ENCODE measurements around the gene BCL2L12.

BCL2L12 gene

DNA sequence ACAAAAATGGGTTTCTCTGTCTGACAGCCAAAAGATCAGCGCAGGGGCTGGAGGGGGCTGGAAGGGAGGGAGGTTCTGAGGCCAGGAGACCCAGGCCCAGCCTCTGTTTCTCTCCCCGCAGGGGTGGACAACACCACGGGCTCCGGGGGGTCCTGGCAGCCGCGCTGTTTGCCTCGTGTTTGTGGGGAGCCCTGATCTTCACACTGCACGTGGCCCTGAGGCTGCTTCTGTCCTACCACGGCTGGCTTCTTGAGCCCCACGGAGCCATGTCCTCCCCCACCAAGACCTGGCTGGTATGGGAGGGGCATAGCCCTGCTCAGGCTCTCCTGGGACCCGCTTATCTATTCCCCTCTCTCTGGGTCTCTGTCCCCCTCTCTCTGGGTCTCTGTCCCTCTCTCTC lies 34.8 kb downstream of the BCL2L12 start:
- DNase-seq (ENCODE audit: low read depth), result no peak
- TF ChIP-seq, protein P1, sequence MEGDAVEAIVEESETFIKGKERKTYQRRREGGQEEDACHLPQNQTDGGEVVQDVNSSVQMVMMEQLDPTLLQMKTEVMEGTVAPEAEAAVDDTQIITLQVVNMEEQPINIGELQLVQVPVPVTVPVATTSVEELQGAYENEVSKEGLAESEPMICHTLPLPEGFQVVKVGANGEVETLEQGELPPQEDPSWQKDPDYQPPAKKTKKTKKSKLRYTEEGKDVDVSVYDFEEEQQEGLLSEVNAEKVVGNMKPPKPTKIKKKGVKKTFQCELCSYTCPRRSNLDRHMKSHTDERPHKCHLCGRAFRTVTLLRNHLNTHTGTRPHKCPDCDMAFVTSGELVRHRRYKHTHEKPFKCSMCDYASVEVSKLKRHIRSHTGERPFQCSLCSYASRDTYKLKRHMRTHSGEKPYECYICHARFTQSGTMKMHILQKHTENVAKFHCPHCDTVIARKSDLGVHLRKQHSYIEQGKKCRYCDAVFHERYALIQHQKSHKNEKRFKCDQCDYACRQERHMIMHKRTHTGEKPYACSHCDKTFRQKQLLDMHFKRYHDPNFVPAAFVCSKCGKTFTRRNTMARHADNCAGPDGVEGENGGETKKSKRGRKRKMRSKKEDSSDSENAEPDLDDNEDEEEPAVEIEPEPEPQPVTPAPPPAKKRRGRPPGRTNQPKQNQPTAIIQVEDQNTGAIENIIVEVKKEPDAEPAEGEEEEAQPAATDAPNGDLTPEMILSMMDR (conservative IDR thresholded peaks at IDR 0.05; ENCODE audit: low read depth, low read length), result no peak
- no peak overlapping the region for H3K4me3 ChIP-seq (ENCODE audit: low read depth, low read length)

- TF ChIP-seq, protein P1 (conservative IDR thresholded peaks at IDR 0.05; ENCODE audit: low read depth, low read length), result no peak
- H3K4me3 ChIP-seq (ENCODE audit: low read depth, low read length), result no peak overlapping the region
- no peak for DNase-seq (ENCODE audit: low read depth)
Measured at GRCh38 chr19:49701271-49701786, 35.6 kb downstream of the BCL2L12 start.

DNA sequence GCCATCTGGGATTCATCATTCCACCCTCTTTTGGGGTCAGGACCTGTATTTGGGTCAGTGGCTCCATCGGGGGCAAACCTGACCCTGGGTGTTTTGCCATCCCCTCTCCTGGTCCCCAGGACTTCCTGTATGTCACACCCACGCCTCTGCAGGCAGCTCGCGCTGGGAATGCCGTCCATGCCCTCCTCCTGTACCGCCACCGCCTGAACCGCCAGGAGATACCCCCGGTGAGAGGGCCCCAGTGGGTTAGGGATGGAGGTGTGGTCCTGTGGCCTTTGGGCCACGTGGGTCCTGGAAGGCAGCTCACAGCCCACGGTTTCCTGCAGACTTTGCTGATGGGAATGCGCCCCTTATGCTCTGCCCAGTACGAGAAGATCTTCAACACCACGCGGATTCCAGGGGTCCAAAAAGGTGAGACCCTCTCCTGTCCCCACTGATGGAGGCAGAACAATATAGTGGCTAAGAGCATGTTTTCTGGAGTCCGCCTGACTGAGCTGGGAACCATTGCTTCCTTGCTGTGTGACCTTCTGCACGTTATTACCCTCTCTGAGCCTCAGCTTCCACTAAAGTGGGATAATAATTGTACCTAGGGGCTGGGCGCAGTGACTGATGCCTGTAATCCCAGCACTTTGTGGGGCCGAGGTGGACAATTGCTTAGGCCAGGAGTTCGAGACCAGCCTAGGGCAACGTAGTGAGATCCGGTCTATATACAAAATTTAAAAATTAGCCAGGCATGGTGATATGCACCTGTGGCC lies 39.3 kb downstream of the BCL2L12 start:
- no peak overlapping the region for H3K4me3 ChIP-seq (ENCODE audit: low read depth, low read length)
- TF ChIP-seq, protein P1 (conservative IDR thresholded peaks at IDR 0.05; ENCODE audit: low read depth, low read length), result no peak
- no peak for DNase-seq (ENCODE audit: low read depth)

GRCh38 chr19:49705919-49706318 lies 40.2 kb downstream of the BCL2L12 start:
- H3K4me3 ChIP-seq (ENCODE audit: low read depth, low read length), result no peak overlapping the region
- DNase-seq (ENCODE audit: low read depth), result no peak
- TF ChIP-seq, protein P1 (conservative IDR thresholded peaks at IDR 0.05; ENCODE audit: low read depth, low read length), result no peak

- DNase-seq (ENCODE audit: low read depth), result peak; percentile 48
- no peak overlapping the region for H3K4me3 ChIP-seq (ENCODE audit: low read depth, low read length)
- TF ChIP-seq, protein P1 (conservative IDR thresholded peaks at IDR 0.05; ENCODE audit: low read depth, low read length), result no peak
Measured at GRCh38 chr19:49710372-49710951, 44.7 kb downstream of the BCL2L12 start.

GRCh38 chr19:49712397-49712859 lies 46.7 kb downstream of the BCL2L12 start:
- no peak overlapping the region for H3K4me3 ChIP-seq (ENCODE audit: low read depth, low read length)
- TF ChIP-seq, protein P1 (conservative IDR thresholded peaks at IDR 0.05; ENCODE audit: low read depth, low read length), result no peak
- peak; percentile 19 for DNase-seq (ENCODE audit: low read depth)

Data from choroid plexus epithelial cell (primary cell).